IMR-90 (cell line): ENCODE measurements around the gene DNAJA4.

Experiments used
- CEBPB ChIP-seq: IDR thresholded peaks from 2 replicates; pipeline ENCODE4 v1.6.1; 2012; ENCODE audit warnings: low read depth, low read length, improper control_type of control experiment
- FOS ChIP-seq: fragments of 150-350 bp; IDR thresholded peaks from 2 replicates; pipeline ENCODE4 v1.6.1; 2016; ENCODE audit warnings: low read depth, low read length
- MAFK ChIP-seq: IDR thresholded peaks from 2 replicates; pipeline ENCODE4 v1.6.1; 2012; ENCODE audit warnings: low read depth, low read length, improper control_type of control experiment
- MXI1 ChIP-seq: IDR thresholded peaks from 2 replicates; pipeline ENCODE4 v1.6.1; 2012; ENCODE audit warnings: low read depth, mild to moderate bottlenecking, low read length, moderate library complexity, borderline replicate concordance
- POLR2A ChIP-seq: IDR thresholded peaks from 2 replicates; pipeline ENCODE4 v1.6.1; 2012; ENCODE audit warnings: mild to moderate bottlenecking, low read depth, low read length
- RCOR1 ChIP-seq: IDR thresholded peaks from 2 replicates; pipeline ENCODE4 v1.6.1; 2012; ENCODE audit warnings: mild to moderate bottlenecking, low read length, improper control_type of control experiment; ENCODE audit not compliant: insufficient replicate concordance
- RFX5 ChIP-seq: IDR thresholded peaks from 2 replicates; pipeline ENCODE4 v1.8.0; 2012; ENCODE audit warnings: low read depth, mild to moderate bottlenecking, low read length, moderate library complexity
- TF ChIP-seq, protein P1 (sequence below): conservative IDR thresholded peaks from 2 replicates; pipeline ENCODE4 v1.5.1; 2012; ENCODE audit warnings: mild to moderate bottlenecking, low read depth, low read length, improper control_type of control experiment

DNA sequence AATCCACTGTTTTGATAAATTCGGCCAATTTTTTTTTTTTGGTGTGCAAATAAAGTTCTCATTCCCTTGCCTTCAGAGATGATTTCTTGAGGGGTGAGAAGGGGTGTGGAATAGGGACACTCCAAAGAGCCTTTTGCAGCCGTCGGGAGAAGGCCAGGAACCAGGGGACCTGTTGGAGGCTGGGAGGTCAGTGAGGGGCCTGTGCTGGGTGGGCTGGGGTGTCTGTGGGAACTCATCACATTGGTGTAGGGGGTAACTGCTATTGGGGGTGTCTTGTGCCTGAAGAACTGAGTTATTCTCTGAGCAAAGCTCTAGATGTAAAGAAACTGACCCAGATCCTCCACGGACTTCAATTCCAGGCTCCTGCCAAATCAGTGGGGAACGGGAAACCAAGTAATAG, 48.6 kb downstream of the DNAJA4 start:
- TF ChIP-seq, protein P1, sequence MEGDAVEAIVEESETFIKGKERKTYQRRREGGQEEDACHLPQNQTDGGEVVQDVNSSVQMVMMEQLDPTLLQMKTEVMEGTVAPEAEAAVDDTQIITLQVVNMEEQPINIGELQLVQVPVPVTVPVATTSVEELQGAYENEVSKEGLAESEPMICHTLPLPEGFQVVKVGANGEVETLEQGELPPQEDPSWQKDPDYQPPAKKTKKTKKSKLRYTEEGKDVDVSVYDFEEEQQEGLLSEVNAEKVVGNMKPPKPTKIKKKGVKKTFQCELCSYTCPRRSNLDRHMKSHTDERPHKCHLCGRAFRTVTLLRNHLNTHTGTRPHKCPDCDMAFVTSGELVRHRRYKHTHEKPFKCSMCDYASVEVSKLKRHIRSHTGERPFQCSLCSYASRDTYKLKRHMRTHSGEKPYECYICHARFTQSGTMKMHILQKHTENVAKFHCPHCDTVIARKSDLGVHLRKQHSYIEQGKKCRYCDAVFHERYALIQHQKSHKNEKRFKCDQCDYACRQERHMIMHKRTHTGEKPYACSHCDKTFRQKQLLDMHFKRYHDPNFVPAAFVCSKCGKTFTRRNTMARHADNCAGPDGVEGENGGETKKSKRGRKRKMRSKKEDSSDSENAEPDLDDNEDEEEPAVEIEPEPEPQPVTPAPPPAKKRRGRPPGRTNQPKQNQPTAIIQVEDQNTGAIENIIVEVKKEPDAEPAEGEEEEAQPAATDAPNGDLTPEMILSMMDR: no peak
- no peak for TF ChIP-seq POLR2A
- no peak for TF ChIP-seq MAFK
- TF ChIP-seq FOS: no peak
- TF ChIP-seq RCOR1: no peak
- TF ChIP-seq RFX5: no peak
- no peak for TF ChIP-seq CEBPB
- TF ChIP-seq MXI1: no peak
